Left ventricle myocardium inferior (tissue), 1 donor: ENCODE measurements around the gene MMP8. TPM values are rescaled to one million over a fixed set of nuclear protein-coding genes. Genes with fewer than 3 reads are reported as not detected.
A peak's percentile ranks its signal among the peaks of the same experiment; 100 is the strongest.

Experiments
- DNase-seq: peaks from one replicate; pipeline ENCODE4 v3.0.0-alpha.2; 2020
- H3K27ac ChIP-seq: fragments of 200-600 bp; replicated peaks from 2 replicates; pipeline ENCODE4 v1.8.0; 2021
- H3K27me3 ChIP-seq: fragments of 200-600 bp; 2 replicates; pipeline ENCODE4 v1.8.0; 2021; ENCODE audit warnings: low read depth
- H3K36me3 ChIP-seq: fragments of 200-600 bp; 2 replicates; pipeline ENCODE4 v1.8.0; 2021
- H3K4me1 ChIP-seq: fragments of 200-600 bp; 2 replicates; pipeline ENCODE4 v1.8.0; 2021
- H3K4me3 ChIP-seq: fragments of 200-600 bp; 2 replicates; pipeline ENCODE4 v1.8.0; 2021; ENCODE audit warnings: mild to moderate bottlenecking, moderate library complexity
- H3K9me3 ChIP-seq: fragments of 200-600 bp; replicated peaks from 2 replicates; pipeline ENCODE4 v1.8.0; 2021
- CTCF ChIP-seq: fragments of 200-600 bp; IDR thresholded peaks from 2 replicates; pipeline ENCODE4 v1.8.0; 2021; ENCODE audit warnings: antibody characterized with exemption, mild to moderate bottlenecking, borderline replicate concordance
- intact Hi-C: fragments of 100-400 bp; cut with micrococcal nuclease; formaldehyde crosslinking; loops from one replicate; pipeline ENCODE4 v1.11.0; 2022
- total RNA-seq: library from RNA; stranded (reverse); fragmentation: NEBNext Ultra II Directional; extraction: Animal tissue kit (Norgen Biotek cat#: 25700); gene quantifications from one replicate; pipeline ENCODE4 v1.2.1, GENCODE V29; 2021
- donor health status: DM: no; HTN: yes; CAD: no; lungs with severe emphysema.

MMP8 gene
- total RNA-seq, 1 donor from 2014 or later: not detected

- no peaks in the 10 kb centered on the region for H3K4me1 ChIP-seq
- intact Hi-C loops: no loop called here
- H3K27me3 ChIP-seq: peaks cover 16% of the 10 kb centered on the region
- H3K27ac ChIP-seq: no peak overlapping the region
- H3K4me3 ChIP-seq: no peak overlapping the region
- no peaks in the 10 kb centered on the region for H3K9me3 ChIP-seq
- no peaks in the 10 kb centered on the region for H3K36me3 ChIP-seq
- TF ChIP-seq CTCF: no peak
- no peak for DNase-seq
Observed at GRCh38 chr11:102669664-102670063, 55.1 kb downstream of the MMP8 start.

GRCh38 chr11:102666331-102666957 is 58.3 kb downstream of the MMP8 start:
- no peak overlapping the region for H3K27ac ChIP-seq
- H3K4me3 ChIP-seq: no peak overlapping the region
- no peak for DNase-seq
- H3K36me3 ChIP-seq: no peaks in the 10 kb centered on the region
- no peaks in the 10 kb centered on the region for H3K9me3 ChIP-seq
- peaks cover 27% of the 10 kb centered on the region for H3K27me3 ChIP-seq
- H3K4me1 ChIP-seq: no peaks in the 10 kb centered on the region
- intact Hi-C loops: no loop called here
- TF ChIP-seq CTCF: peak; percentile 78

GRCh38 chr11:102664001-102664752 is 60.6 kb downstream of the MMP8 start:
- H3K9me3 ChIP-seq: no peaks in the 10 kb centered on the region
- H3K27ac ChIP-seq: no peak overlapping the region
- DNase-seq: no peak
- H3K27me3 ChIP-seq: peaks cover 36% of the 10 kb centered on the region
- no peak overlapping the region for H3K4me3 ChIP-seq
- no peaks in the 10 kb centered on the region for H3K36me3 ChIP-seq
- H3K4me1 ChIP-seq: no peaks in the 10 kb centered on the region
- TF ChIP-seq CTCF: no peak
- intact Hi-C loops: no loop called here

- intact Hi-C loops: no loop called here
- no peaks in the 10 kb centered on the region for H3K4me1 ChIP-seq
Observed at GRCh38 chr11:102662607-102663006, 62.1 kb downstream of the MMP8 start.

More at GRCh38 chr11:102662607-102663006, 62.1 kb downstream of the MMP8 start:
- Histone ChIP-seq H3K27ac (no peak overlapping the region), H3K27me3 (peaks cover 36% of the 10 kb centered on the region), H3K4me3 (no peak overlapping the region), H3K36me3 (no peaks in the 10 kb centered on the region), H3K9me3 (no peaks in the 10 kb centered on the region)
- no peak for TF ChIP-seq CTCF
- no peak for DNase-seq

Other genes starting within 250 kb of the MMP8 start
- not detected for gene MMP7, start 194.2 kb downstream of the MMP8 start, total RNA-seq
- not detected for gene MMP20, start 99.6 kb downstream of the MMP8 start, total RNA-seq
- not detected for gene MMP27, start 19.2 kb downstream of the MMP8 start, total RNA-seq
- not detected for gene MMP10, start 55.7 kb upstream of the MMP8 start, total RNA-seq
- not detected for gene MMP1, start 73.2 kb upstream of the MMP8 start, total RNA-seq
- gene MMP3, start 118.7 kb upstream of the MMP8 start, total RNA-seq: not detected
- gene MMP12, start 150.0 kb upstream of the MMP8 start, total RNA-seq: not detected
- not detected for gene MMP13, start 230.8 kb upstream of the MMP8 start, total RNA-seq